NCI-H2196 (cell line): Measurements from ENCODE around the gene GRID1.
"Not testable (repeated sequence)": the region's sequence is repeated elsewhere in the genome, so short reads cannot be mapped to it uniquely, and the experiment has no call there.

Source experiments
- DNase-seq: peaks from one replicate; lab custom pipeline; 2025; ENCODE audit not compliant: unreplicated experiment; lab: John Stamatoyannopoulos, UW

The GRID1 gene

DNA sequence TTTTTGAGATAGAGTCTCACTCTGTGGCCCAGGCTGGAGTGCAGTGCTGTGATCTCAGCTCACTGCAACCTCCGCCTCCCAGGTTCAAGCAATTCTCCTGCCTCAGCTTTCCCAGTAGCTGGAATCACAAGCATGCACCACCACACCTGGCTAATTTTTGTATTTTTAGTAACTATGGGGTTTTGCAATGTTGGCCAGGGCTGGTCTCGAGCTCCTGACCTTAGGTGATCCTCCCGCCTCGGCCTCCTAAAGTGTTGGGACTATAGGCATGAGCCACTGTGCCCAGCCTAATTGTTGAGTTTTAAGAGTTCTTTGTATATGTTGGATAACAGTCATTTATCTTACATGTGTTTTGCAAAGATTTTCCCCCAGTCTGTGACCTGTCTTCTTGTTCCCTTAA, 667.5 kb downstream of the GRID1 start:
- not testable (repeated sequence) for DNase-seq

DNA sequence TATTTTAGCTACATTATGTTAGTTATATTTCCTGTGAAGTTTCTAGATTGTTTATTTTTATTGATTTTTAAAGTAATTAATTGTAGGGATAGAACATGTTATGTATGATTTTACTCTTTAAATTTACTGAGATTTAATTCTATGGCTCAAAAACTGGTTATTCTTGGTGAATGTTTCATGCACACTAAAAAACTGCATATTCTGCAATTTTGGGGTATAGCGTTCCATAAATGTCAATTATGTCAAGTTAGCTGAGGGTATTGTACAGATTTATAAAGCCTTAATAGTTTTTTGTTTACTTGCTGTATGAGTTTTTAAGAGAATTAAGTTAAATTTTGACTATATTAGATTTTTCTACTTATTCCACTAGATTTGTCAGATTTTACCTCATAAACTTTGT, 669.7 kb downstream of the GRID1 start:
- DNase-seq = no peak

DNA sequence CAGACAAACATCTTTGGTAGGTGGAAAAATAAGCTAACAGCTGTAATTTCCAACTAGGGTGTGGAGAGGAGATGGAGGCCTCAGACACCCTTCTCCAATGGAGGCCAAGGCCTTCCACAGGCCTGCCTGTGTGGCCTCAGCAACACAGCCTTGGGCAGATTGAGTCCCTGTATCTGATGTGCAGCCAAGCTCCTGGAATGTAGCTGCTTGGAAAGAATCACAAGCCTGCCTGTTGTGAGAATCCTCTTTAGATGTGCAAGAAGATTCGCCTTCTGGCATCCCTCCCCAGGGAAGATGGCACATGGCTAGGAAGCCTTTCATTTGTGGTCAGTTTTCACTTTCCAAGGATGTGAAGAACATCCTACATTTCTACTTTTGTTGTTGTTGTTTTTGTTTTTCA, 684.0 kb downstream of the GRID1 start:
- no peak for DNase-seq

DNA sequence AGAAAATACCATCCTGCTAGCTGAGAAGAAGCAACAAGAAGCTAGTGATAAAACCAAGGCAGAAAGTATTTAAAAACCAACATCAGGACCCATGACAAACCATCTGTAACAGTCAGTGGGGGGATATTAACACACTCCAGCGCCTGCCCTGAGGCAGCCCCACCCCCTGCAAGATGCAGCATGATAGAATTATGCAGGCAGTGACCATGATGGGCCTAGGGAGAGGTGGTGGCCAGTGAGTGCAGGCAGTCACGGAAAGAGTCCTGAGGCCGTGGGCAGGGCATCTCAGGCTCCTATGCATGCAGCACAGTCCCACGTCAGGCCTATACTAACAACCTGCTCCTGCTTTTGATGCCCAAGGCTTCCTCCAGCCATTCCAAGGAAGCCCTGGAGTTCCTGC, 686.9 kb downstream of the GRID1 start:
- no peak for DNase-seq

DNA sequence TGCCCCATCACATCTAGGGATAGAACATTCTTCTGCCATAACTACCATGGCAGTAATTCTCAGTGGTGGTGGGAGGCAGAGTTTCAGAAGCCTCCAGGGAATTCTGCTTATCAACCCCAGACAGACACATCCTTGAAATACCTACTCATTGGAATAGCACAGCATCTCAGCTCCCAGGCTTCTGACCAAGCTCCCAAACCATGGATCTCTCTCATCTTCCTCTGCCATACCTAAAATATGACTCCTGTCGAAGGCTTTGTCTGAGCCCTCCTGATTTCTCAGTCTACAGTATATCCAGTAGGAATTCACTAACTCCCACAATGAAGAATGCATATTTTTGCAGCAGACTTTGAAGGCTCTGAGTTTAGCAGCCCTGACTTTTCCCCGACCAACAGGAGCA, 687.5 kb downstream of the GRID1 start:
- DNase-seq = no peak

DNA sequence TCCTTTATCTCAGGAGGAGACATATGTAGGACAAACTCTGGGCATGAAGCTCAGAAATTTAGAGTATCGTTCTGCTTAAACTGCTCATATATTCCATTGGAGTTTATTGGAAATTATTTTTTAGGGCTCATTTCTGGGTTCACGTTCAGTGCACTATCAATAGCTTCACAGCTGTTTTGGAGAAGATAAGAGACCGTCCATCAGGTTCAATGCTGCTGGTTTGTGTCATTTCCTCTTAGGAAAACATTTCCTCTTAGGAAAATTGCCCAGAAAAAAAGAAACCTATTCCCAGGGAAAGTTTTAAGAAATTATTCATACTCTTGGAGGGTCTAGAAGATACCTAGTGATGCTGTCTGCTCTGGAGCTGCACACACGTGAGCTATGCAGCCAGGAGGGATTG, 691.7 kb downstream of the GRID1 start:
- DNase-seq = no peak

DNA sequence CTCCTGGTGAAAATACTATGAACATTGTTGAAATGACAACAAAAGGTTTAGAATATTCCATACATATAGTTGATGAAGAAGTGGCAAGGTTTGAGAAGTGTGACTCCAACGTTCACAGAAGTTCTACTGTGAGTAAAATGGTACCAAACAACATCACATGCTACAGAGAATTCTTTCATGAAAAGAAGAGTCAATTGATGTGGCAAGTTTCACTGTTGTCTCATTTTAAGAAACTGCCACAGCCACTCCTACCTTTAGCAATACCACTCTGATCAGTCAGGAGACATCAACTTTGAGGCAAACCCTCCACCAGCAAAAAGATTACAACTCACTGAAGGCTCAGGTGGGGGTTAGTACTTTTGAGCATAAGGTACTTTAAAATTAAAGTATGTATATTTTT, 693.3 kb downstream of the GRID1 start:
- DNase-seq = no peak

DNA sequence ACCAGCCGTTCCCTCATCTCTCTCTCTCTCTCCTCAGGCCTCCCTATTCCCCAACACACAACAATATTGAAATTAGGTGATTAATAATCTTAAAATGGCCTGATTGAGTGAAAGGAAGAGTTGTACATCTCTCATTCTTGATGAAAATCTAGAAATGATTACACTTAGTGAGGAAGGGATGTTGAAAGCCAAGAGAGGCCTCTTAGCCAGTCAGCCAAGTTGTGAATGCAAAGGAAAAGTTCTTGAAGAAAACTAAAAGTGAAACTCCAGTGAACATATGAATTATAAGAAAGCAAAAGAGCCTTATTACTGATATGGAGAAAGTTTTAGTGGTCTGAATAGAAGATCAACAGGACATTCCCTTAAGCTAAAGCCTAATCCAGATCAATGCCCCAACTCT, 695.1 kb downstream of the GRID1 start:
- no peak for DNase-seq

DNA sequence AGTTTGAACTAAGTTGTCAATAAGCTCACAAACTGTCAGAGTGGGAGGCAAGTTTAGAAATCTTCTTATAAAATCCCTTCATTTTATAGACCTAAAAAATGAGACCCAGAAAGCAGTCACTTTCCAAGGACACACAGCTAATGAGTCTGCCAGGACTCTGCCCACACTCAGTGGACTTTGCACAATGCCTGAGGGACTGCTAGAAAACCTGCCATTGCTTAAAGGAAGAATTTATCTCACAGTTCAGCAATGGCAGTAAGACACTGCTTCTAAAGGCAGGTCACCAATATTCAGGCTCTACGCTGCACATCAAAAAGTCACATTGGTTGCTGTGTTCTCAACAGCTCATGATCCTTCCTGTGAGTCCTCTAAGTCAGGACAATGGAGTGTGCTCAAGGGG, 698.1 kb downstream of the GRID1 start:
- no peak for DNase-seq

DNA sequence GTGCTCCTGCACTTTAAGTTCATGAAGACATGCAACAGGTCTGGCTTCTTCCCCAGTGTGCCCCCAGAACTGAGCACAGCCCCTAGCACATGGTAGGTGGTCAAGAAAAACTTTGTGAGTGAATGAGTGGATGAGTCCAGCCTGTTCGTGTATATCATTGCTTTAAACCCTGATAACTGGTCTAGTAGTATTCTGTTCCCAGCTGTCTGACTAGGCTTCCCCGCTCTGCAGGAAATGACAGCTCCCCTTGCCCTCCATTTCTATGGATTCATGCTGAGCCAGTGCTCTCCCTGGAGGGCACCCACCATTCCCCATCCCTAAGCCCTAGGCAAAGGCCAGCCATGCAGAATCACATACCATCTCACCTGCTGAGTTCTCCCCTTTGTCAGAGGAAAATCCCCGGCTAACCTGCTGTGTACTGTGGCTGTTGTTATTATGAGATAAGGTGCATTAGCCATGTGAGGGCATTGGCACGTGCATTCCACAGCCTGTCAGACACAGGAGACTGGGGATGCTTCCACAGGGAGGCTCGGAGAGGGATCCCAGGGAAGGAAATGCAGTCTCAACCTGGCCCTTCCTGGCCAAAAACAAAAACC, 698.9 kb downstream of the GRID1 start:
- no peak for DNase-seq

DNA sequence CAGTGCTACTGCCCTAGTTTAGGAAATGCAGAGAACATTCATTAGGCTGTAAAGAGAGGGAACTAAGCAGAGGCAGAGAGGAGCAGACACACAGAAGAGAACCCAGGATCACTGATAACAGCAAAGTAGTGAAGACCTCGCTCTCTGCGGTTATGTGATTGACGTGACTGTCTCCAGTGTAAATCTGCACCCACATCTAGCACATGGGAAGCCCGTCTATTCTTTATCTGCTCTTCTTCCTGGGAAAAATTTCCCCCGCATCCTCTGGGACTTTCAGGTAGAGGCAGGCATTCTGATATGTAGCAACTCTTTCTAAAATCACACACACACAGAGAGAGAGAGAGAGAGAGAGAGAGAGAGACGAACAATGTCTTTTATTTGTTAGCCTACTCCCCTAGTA, 699.6 kb downstream of the GRID1 start:
- no peak for DNase-seq

DNA sequence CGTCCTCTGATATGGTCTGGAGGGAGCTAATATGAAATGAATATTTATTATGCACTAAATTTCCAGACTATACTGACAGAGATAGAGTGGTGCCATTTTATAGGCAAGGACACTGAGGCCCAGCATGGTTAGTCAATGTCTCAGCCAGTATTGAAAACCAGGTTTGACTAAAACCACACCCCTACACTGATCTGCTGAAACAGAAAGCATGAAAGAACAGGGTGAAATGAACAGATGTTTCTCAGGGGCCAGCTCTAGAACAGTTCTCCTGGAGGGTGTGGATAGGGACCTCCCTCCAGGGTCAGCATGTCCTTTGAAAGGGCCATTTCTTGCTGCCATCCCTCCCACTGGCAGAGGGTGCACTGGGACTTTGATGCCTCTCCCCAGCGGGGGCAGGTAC, 700.5 kb downstream of the GRID1 start:
- no peak for DNase-seq

DNA sequence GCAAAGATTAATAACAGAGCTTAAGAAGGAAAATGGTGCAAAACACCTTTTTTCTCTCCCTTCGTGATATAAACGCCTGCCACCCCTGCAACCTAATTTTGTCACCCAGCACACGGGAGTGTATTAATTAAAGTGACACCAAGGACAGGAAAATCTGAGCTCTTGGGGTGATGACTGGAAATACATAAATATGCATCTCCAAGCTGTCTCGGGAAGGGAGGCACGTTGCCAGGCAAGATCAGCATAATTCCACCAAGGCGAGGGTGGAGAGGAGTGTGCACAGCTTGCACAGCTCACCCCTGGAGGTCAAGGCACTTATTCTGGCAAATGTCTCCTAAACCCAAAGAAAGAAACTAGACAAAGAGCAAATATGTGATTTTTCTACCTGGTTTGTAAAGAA, 700.9 kb downstream of the GRID1 start:
- DNase-seq = no peak

DNA sequence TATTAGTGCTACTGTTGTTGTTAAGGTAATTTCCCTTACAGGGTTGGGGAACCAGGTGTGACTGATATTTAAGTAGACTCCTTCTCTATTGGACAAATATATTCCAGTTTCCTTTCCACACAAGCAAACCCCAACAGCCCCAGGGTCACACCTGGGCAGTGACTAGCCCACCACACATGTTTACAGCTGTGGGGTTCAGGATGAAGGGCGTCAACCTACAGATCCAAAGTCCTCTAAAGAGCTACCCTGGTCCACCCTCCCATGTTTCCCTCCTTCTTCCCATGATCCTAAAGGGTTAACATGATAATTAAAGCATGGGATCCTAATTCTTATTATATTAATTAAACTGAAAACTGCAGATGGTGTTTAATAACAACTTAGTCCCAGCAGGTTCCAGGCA, 701.5 kb downstream of the GRID1 start:
- no peak for DNase-seq

DNA sequence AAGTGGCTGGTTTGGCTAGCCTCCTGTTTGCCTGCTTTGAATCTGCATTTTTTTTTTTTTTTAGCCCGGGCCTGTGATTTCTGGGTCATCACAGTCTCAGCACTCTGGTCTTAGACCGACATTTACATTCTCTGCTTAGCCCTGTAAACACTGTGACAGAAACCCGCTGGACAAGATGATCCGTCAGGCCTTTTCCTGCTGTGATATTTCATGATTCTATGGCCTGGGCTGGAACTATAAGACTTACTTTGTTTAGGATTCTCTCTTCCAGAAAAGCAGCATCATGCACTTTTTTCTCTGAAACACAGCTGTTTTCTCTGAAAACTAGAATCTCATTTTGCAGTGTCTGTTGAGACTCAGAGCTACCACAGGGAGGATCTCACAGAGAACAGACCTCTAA, 705.5 kb downstream of the GRID1 start:
- DNase-seq = no peak

DNA sequence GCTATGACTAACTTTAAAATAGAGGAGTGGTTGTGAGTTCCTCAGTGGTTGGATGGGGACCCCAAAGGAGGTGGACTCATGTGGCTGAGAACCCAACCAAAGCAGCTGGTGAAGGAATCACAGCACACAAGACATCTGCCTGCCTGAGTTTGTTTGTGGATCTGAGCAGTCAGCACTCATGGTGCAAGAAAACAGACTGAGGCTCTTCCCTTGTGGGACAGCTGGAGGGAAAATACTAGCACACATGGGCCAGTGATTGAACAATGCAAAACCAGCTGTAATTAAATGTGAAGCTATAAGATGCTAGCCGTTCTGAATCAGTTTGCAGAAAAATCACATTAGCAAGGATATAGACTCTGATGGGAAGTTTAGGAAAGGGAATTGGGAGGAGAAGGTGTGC, 707.3 kb downstream of the GRID1 start:
- DNase-seq = no peak

DNA sequence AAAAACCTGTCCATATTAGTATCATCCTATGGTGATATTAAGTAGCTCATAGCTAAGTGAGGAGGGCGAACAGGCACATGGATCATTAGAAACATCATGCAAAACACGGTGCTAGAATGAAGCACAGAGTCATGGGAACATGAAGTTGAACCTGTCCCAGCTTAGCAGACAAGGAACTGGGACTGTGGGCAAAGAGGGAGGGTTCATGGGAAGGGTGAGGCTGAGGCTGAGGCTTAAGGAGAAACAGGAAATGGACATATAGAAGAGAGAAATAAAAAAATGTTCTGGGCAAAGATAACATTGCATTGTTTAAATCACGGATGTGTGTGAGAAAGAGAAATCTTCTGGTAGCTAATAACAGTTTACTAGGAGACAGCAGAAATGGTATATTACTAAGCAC, 708.1 kb downstream of the GRID1 start:
- DNase-seq = no peak

DNA sequence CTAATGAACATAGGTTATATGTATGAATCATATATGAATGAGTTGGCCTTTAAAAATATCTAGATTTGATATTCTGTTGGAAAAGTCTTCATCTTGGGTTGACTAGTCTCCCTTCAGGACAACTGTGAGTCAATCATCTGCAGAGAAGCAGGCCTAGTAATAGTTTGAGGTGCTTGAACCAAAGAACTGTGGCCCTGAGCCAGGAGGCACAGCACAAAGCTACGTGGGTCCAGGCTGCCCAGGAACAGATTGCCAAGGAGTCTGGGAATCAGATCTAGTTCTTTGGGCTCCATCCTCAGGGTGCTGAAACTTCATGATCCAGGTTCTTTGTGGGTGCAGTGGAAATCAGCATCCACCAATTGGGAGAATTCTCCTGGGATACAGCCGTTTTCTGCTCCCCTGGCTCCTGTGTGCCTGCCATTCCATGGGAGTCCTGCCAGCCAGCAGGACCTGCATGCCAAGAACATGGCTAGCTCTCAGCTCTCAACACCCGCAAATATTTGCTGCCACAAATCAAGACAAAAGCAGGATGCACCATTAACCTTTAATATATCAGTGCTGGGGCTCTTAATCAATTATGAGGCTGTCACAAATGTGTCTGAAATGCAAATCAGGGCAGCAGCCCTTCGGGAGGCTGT, 709.0 kb downstream of the GRID1 start:
- DNase-seq = no peak

DNA sequence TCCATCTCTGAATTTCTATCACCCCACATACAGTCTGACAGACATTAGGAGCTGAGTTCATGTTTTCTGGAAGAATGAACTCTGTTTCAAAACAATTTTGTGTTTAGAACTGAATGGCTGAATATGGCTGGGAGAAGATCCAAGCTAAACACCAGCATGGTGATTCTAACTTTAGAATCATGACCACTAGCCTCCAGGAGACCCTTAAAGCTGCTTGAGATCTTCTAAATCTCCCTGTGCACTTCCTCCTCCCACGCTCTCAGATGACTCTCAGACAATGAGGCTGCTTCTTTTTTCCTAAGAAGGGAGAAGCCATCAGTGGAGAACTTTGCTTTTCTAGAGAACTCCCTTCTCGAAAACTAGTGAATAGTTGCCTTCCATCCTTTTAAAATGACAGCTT, 711.2 kb downstream of the GRID1 start:
- no peak for DNase-seq

DNA sequence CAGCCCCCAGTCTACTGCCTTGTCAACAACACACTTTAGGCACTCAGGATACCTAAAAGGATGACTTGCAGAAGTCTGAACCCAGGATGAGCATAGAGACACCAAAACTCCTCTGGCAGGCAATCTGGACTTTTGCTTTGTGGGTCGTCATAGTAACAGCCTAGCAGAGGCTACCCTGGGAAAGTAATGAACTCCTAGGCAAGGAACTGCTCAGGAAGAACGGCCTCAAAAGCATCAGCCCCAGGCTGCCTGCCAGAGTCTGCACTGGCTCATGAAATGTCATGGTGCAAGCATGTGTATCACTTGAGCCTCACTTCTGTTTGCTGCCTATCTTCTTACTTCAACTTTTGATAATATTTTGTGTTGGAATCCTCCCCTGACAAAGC, 715.1 kb downstream of the GRID1 start:
- DNase-seq = no peak

DNA sequence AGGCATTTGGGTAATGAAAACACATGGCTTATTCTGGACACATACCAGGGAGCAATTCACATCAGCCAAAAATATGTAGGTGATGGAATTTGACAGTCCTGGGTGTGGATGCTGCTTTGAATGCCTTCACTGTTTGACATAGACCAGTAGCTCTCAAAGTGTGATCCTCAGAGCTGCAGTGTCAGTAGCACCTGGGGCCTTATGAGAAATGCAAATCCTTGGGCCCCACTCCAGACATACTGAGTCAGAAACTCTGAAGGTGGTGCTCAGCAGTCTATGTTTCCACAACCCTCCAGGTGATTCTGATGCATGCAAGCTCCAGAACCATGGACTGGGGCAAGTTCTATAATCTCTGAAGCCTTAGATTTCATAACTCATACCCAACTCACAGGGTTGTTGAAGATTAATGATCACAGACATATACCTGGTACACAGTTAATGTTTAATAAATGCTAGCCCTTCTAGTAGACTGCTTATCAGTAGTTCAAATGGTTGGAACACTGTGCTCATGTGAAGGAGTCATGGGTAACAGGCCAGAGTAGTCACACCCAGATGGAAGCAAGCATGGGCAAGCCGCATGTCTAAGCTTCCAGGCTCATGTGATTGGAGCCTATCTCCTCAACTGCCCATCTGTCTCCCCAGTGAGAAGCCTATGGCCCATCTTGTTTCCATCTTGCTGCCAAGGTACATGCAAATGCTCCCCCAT, 715.7 kb downstream of the GRID1 start:
- DNase-seq = no peak

DNA sequence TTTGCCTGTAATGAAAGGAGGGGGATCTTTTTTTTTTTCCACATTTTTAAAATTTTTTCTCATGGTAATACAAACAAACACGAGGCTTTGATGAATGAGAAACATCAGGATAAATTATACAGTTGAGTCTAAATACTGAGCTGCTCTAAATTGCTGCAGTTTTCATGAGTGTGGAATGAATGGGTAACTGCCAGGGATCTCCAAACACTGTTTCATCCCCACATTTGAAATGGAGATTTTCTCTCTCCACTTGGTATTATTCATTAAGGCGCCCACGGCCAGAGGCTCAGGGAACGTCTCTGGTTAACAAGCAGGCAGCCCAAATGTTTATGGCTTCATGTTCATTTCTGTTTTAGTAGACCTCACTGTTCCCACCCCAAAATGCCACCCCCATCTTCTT, 717.1 kb downstream of the GRID1 start:
- no peak for DNase-seq

DNA sequence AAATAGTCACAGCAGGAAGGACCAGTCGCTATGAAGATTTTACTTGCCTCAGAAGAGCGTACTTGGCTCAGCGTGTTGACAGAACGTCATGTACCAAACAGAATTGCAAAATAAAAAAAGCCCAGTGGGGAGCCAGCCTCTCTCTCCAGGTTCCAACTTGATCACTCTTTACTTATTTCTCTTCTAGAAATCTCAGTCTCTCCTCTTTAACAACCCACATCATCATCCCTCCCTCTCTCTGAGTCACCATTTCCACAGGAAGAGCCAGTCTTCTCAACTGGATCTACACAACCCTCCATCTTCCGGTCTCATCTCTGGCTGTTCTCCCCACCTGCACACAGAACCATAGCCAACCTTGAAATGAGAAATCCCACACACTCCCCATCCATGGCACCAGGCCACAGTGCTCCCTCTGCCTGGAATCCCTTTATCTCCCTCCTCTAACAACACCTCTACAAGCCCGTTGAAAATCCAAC, 718.3 kb downstream of the GRID1 start:
- no peak for DNase-seq
